Activated naive CD8-positive, alpha-beta T cell treated with anti-CD3 and anti-CD28 coated beads, Interleukin-2, amount 50 U/mL, for 24 hours (primary cell): ENCODE measurements around the gene HAGH.

Experiments used
- ATAC-seq: fragments of 150-1000 bp; cut with Tn5 transposase; one replicate; pipeline ENCODE4 v1.10.0; 2021
- DNase-seq: peaks from one replicate; pipeline ENCODE4 v3.0.0; 2021
- H3K27ac Mint-ChIP-seq: one replicate; pipeline ENCODE4 v1.8.0; 2021; ENCODE audit warnings: mild to moderate bottlenecking, mixed read lengths
- H3K27me3 Mint-ChIP-seq: one replicate; pipeline ENCODE4 v1.8.0; 2021; ENCODE audit warnings: mixed read lengths
- H3K36me3 Mint-ChIP-seq: one replicate; pipeline ENCODE4 v1.8.0; 2021; ENCODE audit warnings: low read depth, mixed read lengths
- H3K4me1 Mint-ChIP-seq: one replicate; pipeline ENCODE4 v1.8.0; 2021; ENCODE audit warnings: mixed read lengths
- H3K4me3 Mint-ChIP-seq: one replicate; pipeline ENCODE4 v1.8.0; 2021; ENCODE audit warnings: mild to moderate bottlenecking, moderate library complexity, mixed read lengths
- H3K9me3 Mint-ChIP-seq: one replicate; pipeline ENCODE4 v1.8.0; 2021; ENCODE audit warnings: mixed read lengths

Gene HAGH

DNA sequence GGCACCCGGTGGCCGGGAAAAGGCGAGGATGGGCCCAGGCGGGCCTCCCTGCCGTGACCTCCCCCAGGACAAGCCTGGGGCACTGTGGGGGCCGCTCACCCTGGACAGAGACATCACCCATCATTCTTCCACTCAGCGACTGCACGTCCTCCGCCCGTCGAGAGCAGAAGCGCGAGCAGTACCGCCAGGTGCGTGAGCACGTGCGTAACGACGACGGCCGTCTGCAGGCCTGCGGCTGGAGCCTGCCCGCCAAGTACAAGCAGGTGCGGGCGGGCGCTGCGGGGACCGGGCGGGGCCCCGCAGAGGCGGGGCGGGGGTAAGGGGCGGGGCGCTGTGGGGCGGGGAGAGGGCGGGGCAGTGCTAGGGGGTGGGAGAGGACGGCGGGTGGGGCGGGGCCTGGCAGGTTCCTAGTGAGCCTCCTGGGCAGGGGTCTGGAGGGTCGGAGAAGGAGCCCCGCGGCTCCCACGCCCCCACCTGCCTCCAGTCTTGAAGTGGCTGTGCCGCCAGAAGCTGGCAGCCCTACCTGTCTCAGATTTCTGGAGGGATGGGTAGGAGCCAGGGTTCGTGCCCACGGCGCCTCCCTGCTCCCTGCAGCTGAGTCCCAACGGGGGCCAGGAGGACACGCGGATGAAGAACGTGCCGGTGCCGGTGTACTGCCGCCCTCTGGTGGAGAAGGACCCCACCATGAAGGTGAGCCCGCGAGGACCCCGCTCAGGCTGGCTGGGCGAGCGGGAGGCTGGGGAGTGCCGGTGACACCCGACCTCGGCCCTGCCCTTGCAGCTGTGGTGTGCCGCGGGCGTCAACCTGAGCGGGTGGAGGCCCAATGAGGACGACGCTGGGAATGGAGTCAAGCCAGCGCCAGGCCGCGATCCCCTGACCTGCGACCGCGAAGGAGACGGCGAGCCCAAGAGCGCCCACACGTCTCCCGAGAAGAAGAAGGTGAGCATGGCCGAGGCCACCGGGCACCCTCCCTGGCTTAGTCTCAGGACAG lies 62.8 kb downstream of the HAGH start:
- Mint-ChIP-seq H3K9me3 (no peaks in the 10 kb centered on the region), H3K27me3 (no peaks in the 10 kb centered on the region), H3K36me3 (peaks cover 6% of the 10 kb centered on the region), H3K27ac (no peak overlapping the region), H3K4me3 (no peak overlapping the region), H3K4me1 (no peaks in the 10 kb centered on the region)
- no peak for DNase-seq
- no peak for ATAC-seq

GRCh38 chr16:1762879-1763520 lies 63.6 kb downstream of the HAGH start:
- Mint-ChIP-seq H3K27ac (no peak overlapping the region), H3K27me3 (no peaks in the 10 kb centered on the region), H3K4me3 (no peak overlapping the region), H3K9me3 (no peaks in the 10 kb centered on the region), H3K4me1 (no peaks in the 10 kb centered on the region), H3K36me3 (peaks cover 5% of the 10 kb centered on the region)
- ATAC-seq (no peak), DNase-seq (no peak)

GRCh38 chr16:1762196-1762878 lies 64.3 kb downstream of the HAGH start:
- no peak for ATAC-seq
- H3K27me3 Mint-ChIP-seq = no peaks in the 10 kb centered on the region
- peaks cover 4% of the 10 kb centered on the region for H3K36me3 Mint-ChIP-seq
- DNase-seq = no peak
- no peak overlapping the region for H3K27ac Mint-ChIP-seq
- H3K4me3 Mint-ChIP-seq = no peak overlapping the region
- H3K9me3 Mint-ChIP-seq = no peaks in the 10 kb centered on the region
- peaks cover 3% of the 10 kb centered on the region for H3K4me1 Mint-ChIP-seq

- H3K4me3 Mint-ChIP-seq = no peak overlapping the region
- ATAC-seq = no peak
- peaks cover 5% of the 10 kb centered on the region for H3K4me1 Mint-ChIP-seq
- peaks cover 4% of the 10 kb centered on the region for H3K36me3 Mint-ChIP-seq
- no peak overlapping the region for H3K27ac Mint-ChIP-seq
- H3K27me3 Mint-ChIP-seq = no peaks in the 10 kb centered on the region
- no peaks in the 10 kb centered on the region for H3K9me3 Mint-ChIP-seq
- no peak for DNase-seq
These were observed 64.9 kb downstream of the HAGH start for GRCh38 chr16:1761751-1762150.

DNA sequence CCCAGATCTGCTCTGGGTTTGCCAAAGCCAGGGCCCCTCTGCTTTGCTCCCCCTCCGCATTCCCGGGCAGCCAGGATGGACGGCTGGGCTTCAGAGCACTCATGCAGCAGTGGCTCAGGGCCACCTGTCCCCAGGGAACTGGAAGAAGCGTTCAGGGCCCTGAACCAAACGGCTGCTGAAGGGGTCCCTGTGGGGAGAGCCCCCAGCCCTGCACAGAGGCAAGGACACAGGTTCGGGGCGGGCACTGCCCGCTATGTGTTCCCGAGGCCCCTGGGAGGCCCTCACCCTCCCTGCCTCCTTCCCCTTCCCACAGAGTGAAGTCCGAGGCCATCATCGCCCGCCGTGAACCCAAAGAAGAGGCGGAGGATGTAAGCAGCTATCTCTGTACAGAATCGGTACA lies 65.7 kb downstream of the HAGH start:
- ATAC-seq (no peak), DNase-seq (no peak)
- Mint-ChIP-seq H3K4me1 (peaks cover 7% of the 10 kb centered on the region), H3K27me3 (no peaks in the 10 kb centered on the region), H3K9me3 (no peaks in the 10 kb centered on the region), H3K36me3 (peaks cover 4% of the 10 kb centered on the region), H3K27ac (no peak overlapping the region), H3K4me3 (no peak overlapping the region)

DNA sequence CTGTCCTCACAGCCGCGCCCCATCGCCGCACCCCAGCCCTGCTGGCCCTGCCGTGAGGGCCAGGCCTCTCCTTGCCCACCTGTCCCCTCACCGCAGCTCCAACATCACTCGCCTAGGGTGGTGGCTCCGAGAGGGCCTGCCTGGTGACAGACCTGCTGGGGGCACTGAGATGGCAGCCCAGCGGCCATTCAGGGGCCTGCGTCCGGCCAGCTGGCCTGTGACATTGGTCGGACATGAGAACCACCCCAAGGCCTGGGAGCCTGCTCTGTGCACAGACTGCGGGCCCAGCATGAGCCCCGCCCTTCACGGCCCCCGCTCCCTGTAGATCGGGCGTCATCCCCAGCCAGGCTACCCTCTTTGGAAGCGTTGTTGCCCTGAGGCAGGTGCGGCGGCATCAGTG lies 67.1 kb downstream of the HAGH start:
- Mint-ChIP-seq H3K4me3 (no peak overlapping the region), H3K36me3 (peaks cover 4% of the 10 kb centered on the region), H3K9me3 (no peaks in the 10 kb centered on the region), H3K27me3 (no peaks in the 10 kb centered on the region), H3K4me1 (peaks cover 7% of the 10 kb centered on the region), H3K27ac (no peak overlapping the region)
- ATAC-seq (no peak), DNase-seq (no peak)

- no peak for DNase-seq
- Mint-ChIP-seq H3K9me3 (no peaks in the 10 kb centered on the region), H3K27ac (no peak overlapping the region), H3K27me3 (no peaks in the 10 kb centered on the region), H3K4me3 (no peak overlapping the region), H3K36me3 (peaks cover 4% of the 10 kb centered on the region), H3K4me1 (peaks cover 7% of the 10 kb centered on the region)
- no peak for ATAC-seq
These were observed 67.7 kb downstream of the HAGH start for GRCh38 chr16:1758923-1759322.

- no peak for DNase-seq
- no peaks in the 10 kb centered on the region for H3K27me3 Mint-ChIP-seq
- H3K36me3 Mint-ChIP-seq = peaks cover 4% of the 10 kb centered on the region
- no peak overlapping the region for H3K4me3 Mint-ChIP-seq
- no peak overlapping the region for H3K27ac Mint-ChIP-seq
- H3K9me3 Mint-ChIP-seq = no peaks in the 10 kb centered on the region
- ATAC-seq = no peak
- H3K4me1 Mint-ChIP-seq = peaks cover 7% of the 10 kb centered on the region
These were observed 68.7 kb downstream of the HAGH start for GRCh38 chr16:1757714-1758461.
